Measurements from ENCODE around the gene PSMD8.
"Not testable (repeated sequence)": the region's sequence is repeated elsewhere in the genome, so short reads cannot be mapped to it uniquely, and the experiment has no call there.

Gene PSMD8

DNA sequence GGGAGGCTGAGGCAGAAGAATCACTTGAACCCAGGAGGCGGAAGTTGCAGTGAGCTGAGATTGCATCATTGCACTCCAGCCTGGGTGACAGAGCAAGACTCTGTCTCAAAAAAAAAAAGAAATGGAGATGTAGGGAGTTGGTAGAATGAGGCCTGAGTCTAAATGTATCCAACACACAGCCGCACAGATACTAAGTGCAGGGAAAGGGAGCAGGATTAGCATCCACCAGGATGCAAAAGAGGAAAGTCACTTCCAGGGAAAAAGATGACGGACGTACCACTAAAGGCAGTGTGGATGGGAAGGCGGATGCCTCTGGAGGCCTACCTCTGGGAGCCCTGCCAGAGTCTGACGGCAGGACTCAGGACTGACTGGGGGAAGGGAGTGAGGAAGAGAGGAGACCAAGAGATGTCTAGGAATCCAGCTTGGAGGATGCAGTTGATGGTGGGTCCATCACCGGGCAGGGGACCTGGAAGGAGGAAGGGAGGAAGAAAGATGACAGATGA is 35.3 kb downstream of the PSMD8 start:
- DNase-seq (ENCODE audit: low spot score), result no peak
- in situ Hi-C loops (cut with MboI; ENCODE audit: low pct_unique_long_range_greater_than_20kb, low sequenced_read_pairs, unreplicated experiment), result loop anchor here (25.0 kb wide), 1 partner anchor 528 kb away; the partner anchor contains the start of genes MRPS12 and SARS2
- TF ChIP-seq, protein P1, sequence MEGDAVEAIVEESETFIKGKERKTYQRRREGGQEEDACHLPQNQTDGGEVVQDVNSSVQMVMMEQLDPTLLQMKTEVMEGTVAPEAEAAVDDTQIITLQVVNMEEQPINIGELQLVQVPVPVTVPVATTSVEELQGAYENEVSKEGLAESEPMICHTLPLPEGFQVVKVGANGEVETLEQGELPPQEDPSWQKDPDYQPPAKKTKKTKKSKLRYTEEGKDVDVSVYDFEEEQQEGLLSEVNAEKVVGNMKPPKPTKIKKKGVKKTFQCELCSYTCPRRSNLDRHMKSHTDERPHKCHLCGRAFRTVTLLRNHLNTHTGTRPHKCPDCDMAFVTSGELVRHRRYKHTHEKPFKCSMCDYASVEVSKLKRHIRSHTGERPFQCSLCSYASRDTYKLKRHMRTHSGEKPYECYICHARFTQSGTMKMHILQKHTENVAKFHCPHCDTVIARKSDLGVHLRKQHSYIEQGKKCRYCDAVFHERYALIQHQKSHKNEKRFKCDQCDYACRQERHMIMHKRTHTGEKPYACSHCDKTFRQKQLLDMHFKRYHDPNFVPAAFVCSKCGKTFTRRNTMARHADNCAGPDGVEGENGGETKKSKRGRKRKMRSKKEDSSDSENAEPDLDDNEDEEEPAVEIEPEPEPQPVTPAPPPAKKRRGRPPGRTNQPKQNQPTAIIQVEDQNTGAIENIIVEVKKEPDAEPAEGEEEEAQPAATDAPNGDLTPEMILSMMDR (IDR thresholded peaks at IDR 0.05; ENCODE audit: extremely low read depth, insufficient read depth, missing control alignments), result no peak

DNA sequence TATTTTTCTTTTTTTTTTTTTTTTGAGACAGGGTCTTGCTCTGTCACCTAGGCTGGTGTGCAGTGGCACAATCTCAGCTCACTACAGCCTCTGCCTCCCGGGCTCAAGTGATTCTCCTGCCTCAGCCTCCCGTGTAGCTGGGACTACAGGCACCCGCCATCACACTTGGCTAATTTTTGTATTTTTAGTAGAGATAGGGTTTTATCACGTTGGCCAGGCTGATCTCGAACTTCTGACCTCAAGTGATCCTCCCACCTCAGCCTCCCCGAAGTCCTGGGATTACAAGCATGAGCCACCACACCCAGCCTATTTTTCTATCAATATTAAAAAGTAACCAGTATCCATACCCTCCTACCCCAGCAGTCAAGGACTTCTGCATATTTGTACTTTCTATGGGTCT is 36.0 kb downstream of the PSMD8 start:
- DNase-seq (ENCODE audit: low spot score), result not testable (repeated sequence)
- in situ Hi-C loops (cut with MboI; ENCODE audit: low pct_unique_long_range_greater_than_20kb, low sequenced_read_pairs, unreplicated experiment), result loop anchor here (25.0 kb wide), 1 partner anchor 527 kb away; the partner anchor contains the start of genes MRPS12 and SARS2

DNA sequence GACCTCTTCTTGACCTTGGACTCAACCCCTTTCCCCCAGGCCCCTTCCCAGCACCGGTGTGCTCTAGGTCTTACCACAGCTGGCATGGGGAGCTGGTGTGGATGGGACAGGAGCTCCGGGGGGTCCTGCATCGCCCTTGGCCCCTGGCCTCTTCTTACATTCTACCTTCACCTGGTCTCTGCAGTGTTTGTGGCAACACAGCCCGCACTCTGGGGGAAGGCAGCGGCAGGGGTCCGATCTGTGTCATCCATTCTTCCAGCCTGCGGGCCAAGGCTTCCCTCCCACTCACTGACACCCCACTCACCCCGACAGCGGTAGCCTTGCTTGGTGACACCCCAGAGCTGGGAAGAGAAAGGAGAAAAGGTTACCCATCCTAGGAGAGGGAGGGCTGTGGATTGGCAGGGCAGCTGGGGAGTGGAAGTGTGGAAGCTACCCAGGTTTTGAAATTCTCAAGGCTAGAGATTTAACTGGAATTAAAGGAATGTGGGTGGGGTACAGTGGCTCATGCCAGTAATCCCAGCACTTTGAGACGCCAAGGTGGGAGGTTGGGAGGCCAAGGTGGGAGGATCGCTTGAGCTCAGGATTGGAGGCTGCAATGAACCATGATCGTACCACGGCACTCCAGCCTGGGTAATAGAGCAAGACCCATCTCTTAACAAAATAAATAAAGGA is 36.8 kb downstream of the PSMD8 start:
- TF ChIP-seq, protein P1 (IDR thresholded peaks at IDR 0.05; ENCODE audit: extremely low read depth, insufficient read depth, missing control alignments), result no peak
- DNase-seq (ENCODE audit: low spot score), result no peak
- in situ Hi-C loops (cut with MboI; ENCODE audit: low pct_unique_long_range_greater_than_20kb, low sequenced_read_pairs, unreplicated experiment), result loop anchor here (25.0 kb wide), 1 partner anchor 526 kb away; the partner anchor contains the start of genes MRPS12 and SARS2

DNA sequence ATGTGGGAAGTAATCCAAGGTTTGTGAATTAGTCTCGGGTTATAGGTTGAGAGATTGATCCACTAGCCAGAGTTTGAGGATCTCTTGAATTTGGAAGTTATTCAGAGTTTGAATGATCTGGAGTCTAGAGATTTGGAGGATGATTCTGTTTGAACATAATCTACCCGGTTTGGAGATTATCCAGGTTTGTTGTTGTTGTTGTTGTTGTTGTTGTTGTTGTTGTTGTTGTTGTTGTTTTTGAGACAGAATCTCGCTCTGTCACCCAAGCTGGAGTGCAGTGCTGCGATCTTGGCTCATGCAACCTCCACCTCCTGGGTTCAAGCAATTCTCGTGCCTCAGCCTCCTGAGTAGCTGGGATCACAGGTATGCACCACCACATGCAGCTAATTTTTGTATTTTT is 37.5 kb downstream of the PSMD8 start:
- DNase-seq (ENCODE audit: low spot score), result not testable (repeated sequence)
- in situ Hi-C loops (cut with MboI; ENCODE audit: low pct_unique_long_range_greater_than_20kb, low sequenced_read_pairs, unreplicated experiment), result loop anchor here (25.0 kb wide), 1 partner anchor 525 kb away; the partner anchor contains the start of genes MRPS12 and SARS2

DNA sequence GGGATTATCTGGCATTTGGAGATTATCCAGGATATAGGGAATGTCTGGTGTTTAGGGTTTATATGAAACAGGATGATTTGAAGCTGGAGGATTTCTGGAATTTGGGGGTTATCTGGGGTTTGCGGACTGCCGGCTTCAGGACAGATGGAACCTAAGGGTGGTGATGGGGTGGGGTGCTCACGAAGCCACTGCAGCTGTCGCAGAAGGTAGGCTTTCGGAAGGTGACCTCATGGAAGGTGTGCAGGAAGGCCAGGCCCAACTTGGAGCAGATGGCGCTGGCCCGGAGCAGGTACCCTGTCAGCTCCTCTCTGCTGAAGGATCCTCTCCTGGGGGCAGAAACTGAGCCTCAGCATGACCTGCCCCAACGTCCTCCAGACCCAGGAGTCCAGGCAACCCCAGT is 38.1 kb downstream of the PSMD8 start:
- in situ Hi-C loops (cut with MboI; ENCODE audit: low pct_unique_long_range_greater_than_20kb, low sequenced_read_pairs, unreplicated experiment), result loop anchor here (25.0 kb wide), 1 partner anchor 525 kb away; the partner anchor contains the start of genes MRPS12 and SARS2

DNA sequence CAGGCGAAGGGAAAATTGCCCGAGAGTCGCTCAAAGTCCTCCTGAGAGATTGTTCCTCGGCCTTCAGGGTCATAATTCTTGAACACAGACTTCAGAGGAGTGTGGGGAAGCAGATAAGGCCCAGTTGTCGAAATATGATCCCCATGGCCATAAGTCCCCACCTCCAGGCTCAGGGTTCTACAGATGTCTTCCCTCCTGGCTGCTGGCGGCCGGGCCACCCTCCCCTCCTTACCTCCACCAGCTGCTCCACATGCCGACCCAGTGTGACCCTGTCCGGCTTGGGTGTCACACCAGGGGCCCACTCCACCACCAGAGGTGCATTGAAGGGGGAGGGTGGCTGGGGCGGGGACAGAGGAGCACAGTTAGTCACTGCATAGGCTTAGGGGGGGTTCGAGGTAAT is 38.6 kb downstream of the PSMD8 start:
- TF ChIP-seq, protein P1 (IDR thresholded peaks at IDR 0.05; ENCODE audit: extremely low read depth, insufficient read depth, missing control alignments), result no peak
- DNase-seq (ENCODE audit: low spot score), result no peak
- in situ Hi-C loops (cut with MboI; ENCODE audit: low pct_unique_long_range_greater_than_20kb, low sequenced_read_pairs, unreplicated experiment), result loop anchor here (25.0 kb wide), 1 partner anchor 524 kb away; the partner anchor contains the start of genes MRPS12 and SARS2

More for the DNA sequence above, 38.1 kb downstream of the PSMD8 start:
- no peak for DNase-seq (ENCODE audit: low spot score)
- TF ChIP-seq, protein P1 (IDR thresholded peaks at IDR 0.05; ENCODE audit: extremely low read depth, insufficient read depth, missing control alignments), result no peak

DNA sequence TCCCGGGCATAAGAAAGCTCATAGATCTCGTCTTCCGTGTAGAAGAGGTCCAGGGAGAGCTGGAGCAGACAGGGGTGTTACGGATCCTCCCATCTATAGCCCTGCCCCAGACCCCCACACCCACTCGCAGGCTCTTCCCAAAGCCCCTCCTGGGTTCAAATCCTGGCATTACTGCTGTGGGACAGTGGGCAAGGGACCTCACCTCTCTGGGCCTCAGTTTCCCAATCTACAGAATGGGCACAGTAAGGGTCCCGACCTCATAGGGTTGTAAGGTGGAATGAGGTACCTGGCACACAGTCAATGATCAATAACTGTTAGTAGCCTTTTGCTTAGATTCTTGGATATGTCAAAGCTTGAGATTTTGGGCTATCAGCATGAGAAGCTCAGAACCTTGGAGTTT is 39.0 kb downstream of the PSMD8 start:
- no peak for DNase-seq (ENCODE audit: low spot score)
- in situ Hi-C loops (cut with MboI; ENCODE audit: low pct_unique_long_range_greater_than_20kb, low sequenced_read_pairs, unreplicated experiment), result loop anchor here (25.0 kb wide), 1 partner anchor 524 kb away; the partner anchor contains the start of genes MRPS12 and SARS2
- TF ChIP-seq, protein P1 (IDR thresholded peaks at IDR 0.05; ENCODE audit: extremely low read depth, insufficient read depth, missing control alignments), result no peak
